Activated gamma-delta T cell (primary cell): ENCODE results near the gene RPL29.
"Not testable (repeated sequence)": the region's sequence is repeated elsewhere in the genome, so short reads cannot be mapped to it uniquely, and the experiment has no call there.

Source experiments
- DNase-seq: peaks from one replicate; lab custom pipeline; 2025; lab: John Stamatoyannopoulos, UW

RPL29 gene

GRCh38 chr3:52005571-52005986 lies 9.9 kb upstream of the RPL29 start:
- DNase-seq, result no peak

GRCh38 chr3:52004906-52005395 lies 9.3 kb upstream of the RPL29 start:
- DNase-seq, result no peak

GRCh38 chr3:52004163-52004787 lies 8.6 kb upstream of the RPL29 start:
- no peak for DNase-seq

GRCh38 chr3:52002748-52003147 lies 7.1 kb upstream of the RPL29 start:
- no peak for DNase-seq

- peak; percentile 56 for DNase-seq
Measured at GRCh38 chr3:52001443-52001974, 5.8 kb upstream of the RPL29 start.

- DNase-seq, result no peak
Measured at GRCh38 chr3:51999846-52000245, 4.2 kb upstream of the RPL29 start.

- no peak for DNase-seq
Measured at GRCh38 chr3:51998774-51999173, 3.1 kb upstream of the RPL29 start.

GRCh38 chr3:51997935-51998596 lies 2.4 kb upstream of the RPL29 start:
- no peak for DNase-seq

- no peak for DNase-seq
Measured at GRCh38 chr3:51997172-51997571, 1.5 kb upstream of the RPL29 start.

GRCh38 chr3:51994530-51994929 lies 1.2 kb downstream of the RPL29 start:
- DNase-seq, result no peak

GRCh38 chr3:51993657-51994056 lies 2.0 kb downstream of the RPL29 start:
- not testable (repeated sequence) for DNase-seq

- DNase-seq, result no peak
Measured at GRCh38 chr3:51992017-51992682, 3.5 kb downstream of the RPL29 start.

- DNase-seq, result not testable (repeated sequence)
Measured at GRCh38 chr3:51990501-51990971, 5.2 kb downstream of the RPL29 start.

GRCh38 chr3:51988286-51989146 lies 7.2 kb downstream of the RPL29 start:
- DNase-seq, result no peak

GRCh38 chr3:51987568-51987967 lies 8.1 kb downstream of the RPL29 start:
- DNase-seq, result no peak

- no peak for DNase-seq
Measured at GRCh38 chr3:51986010-51986947, 9.4 kb downstream of the RPL29 start.

GRCh38 chr3:51985063-51985462 lies 10.6 kb downstream of the RPL29 start:
- no peak for DNase-seq

GRCh38 chr3:51984269-51984647 lies 11.4 kb downstream of the RPL29 start:
- no peak for DNase-seq

GRCh38 chr3:51983578-51984268 lies 12.0 kb downstream of the RPL29 start:
- no peak for DNase-seq
